Activated CD4-positive, alpha-beta T cell treated with anti-CD3 and anti-CD28 coated beads, Interleukin-2, amount 50 U/mL, for 16 hours (primary cell): ENCODE data around the gene PLTP.
"Not testable (repeated sequence)": the region's sequence is repeated elsewhere in the genome, so short reads cannot be mapped to it uniquely, and the experiment has no call there.

Experiments
- DNase-seq: peaks from one replicate; pipeline ENCODE4 v3.0.0-alpha.2; 2020

The PLTP gene

GRCh38 chr20:45911486-45912343, at the start of gene PLTP:
TSS of gene PLTP (minus strand) at chr20:45912155. CDS start at chr20:45911452, 703 bp downstream.
- DNase-seq: peak; percentile 24

- no peak for DNase-seq
These were observed 48.1 kb upstream of the PLTP start for GRCh38 chr20:45959956-45960630.

GRCh38 chr20:45959126-45959525, 47.2 kb upstream of the PLTP start:
- DNase-seq: no peak

- no peak for DNase-seq
These were observed 46.6 kb upstream of the PLTP start for GRCh38 chr20:45958593-45958992.

GRCh38 chr20:45957021-45957941, 45.3 kb upstream of the PLTP start:
- DNase-seq: no peak

- not testable (repeated sequence) for DNase-seq
These were observed 44.4 kb upstream of the PLTP start for GRCh38 chr20:45956326-45956725.

GRCh38 chr20:45953672-45954071, 41.7 kb upstream of the PLTP start:
- no peak for DNase-seq

GRCh38 chr20:45952861-45953260, 40.9 kb upstream of the PLTP start:
- DNase-seq: no peak

- no peak for DNase-seq
These were observed 40.2 kb upstream of the PLTP start for GRCh38 chr20:45951925-45952834.

- no peak for DNase-seq
These were observed 38.3 kb upstream of the PLTP start for GRCh38 chr20:45950330-45950646.

- DNase-seq: no peak
These were observed 37.8 kb upstream of the PLTP start for GRCh38 chr20:45949542-45950329.

GRCh38 chr20:45948742-45949541, 37.0 kb upstream of the PLTP start:
- no peak for DNase-seq

GRCh38 chr20:45948261-45948733, 36.3 kb upstream of the PLTP start:
- DNase-seq: no peak

GRCh38 chr20:45947110-45947866, 35.3 kb upstream of the PLTP start:
- DNase-seq: no peak

GRCh38 chr20:45946149-45946970, 34.4 kb upstream of the PLTP start:
- DNase-seq: peak; percentile 64

GRCh38 chr20:45945678-45946148, 33.8 kb upstream of the PLTP start:
- DNase-seq: no peak

GRCh38 chr20:45944965-45945677, 33.2 kb upstream of the PLTP start:
- no peak for DNase-seq
